ENCODE measurements around the gene IPO4. TPM values are rescaled to one million over a fixed set of nuclear protein-coding genes. Genes with fewer than 3 reads are reported as not detected.

IPO4 gene
- total and polyA plus RNA-seq, 2 of the 8 experiments (the other 6 are each of a cell fraction or from before 2014, with no cell fraction given): 55.5 to 108 TPM

GRCh38 chr14:24177891-24178290 lies 10.7 kb downstream of the IPO4 start:
- FAIRE-seq (no peak), DNase-seq (ENCODE audit: low read depth in 1 of 2, low spot score in 2 of 2) (no peak)
- no peaks in the 10 kb centered on the region for H3K9me3 ChIP-seq (ENCODE audit: insufficient read depth in 2 of 2, low read depth in 1 of 2, low read length in 1 of 2)
- no peak overlapping the region for H2AK5ac ChIP-seq (ENCODE audit: low read depth, low read length)
- H2BK5ac ChIP-seq (ENCODE audit: low read depth, low read length): no peak overlapping the region
- no peak overlapping the region for H3K18ac ChIP-seq (ENCODE audit: extremely low read depth, low read length)
- H4K91ac ChIP-seq (replicated peaks; ENCODE audit: insufficient read length, low read length): no peak overlapping the region
- no peak overlapping the region for H3K4ac ChIP-seq (replicated peaks; ENCODE audit: insufficient read length, low read depth, low read length)
- ChIA-PET POLR2A (ENCODE audit: partially characterized antibody) (interaction anchor here (0.6 to 10.7 kb wide), 15 partner anchors 9 to 575 kb away, joined by 3 to 158 read pairs (median 4); partner anchors contain the start of genes IPO4, IRF9 and PSME2), CTCF (ENCODE audit: partially characterized antibody) (interaction anchor here (0.9 to 1.1 kb wide), 2 partner anchors 16 to 125 kb away, joined by 3 to 4 read pairs; partner anchors contain the start of gene IRF9)
- H3K27me3 ChIP-seq (replicated peaks in 1 of 4; ENCODE audit: control insufficient read depth in 3 of 4, extremely low read depth in 1 of 4, insufficient read depth in 3 of 4, low read length in 3 of 4): no peaks in the 10 kb centered on the region
- H4K20me1 ChIP-seq (replicated peaks in 1 of 2; ENCODE audit: control insufficient read depth in 1 of 2, insufficient read depth in 2 of 2, low read length in 2 of 2): peaks cover 2 to 15% of the 10 kb centered on the region in 2 experiments
- 96% methylated on average over 11 of the region's 14 CpGs; no CpG with 5 or more reads in 1 of the 2 experiments for WGBS, 2 experiments (ENCODE audit: extremely low coverage in 1 of 2, insufficient coverage in 1 of 2, insufficient read length in 1 of 2, insufficient replicate concordance in 2 of 2, low coverage in 1 of 2, low lambda C conversion rate in 2 of 2, missing lambda C conversion rate in 1 of 2)
- H2BK120ac ChIP-seq (replicated peaks; ENCODE audit: low read depth, low read length): no peak overlapping the region
- H2AFZ ChIP-seq (ENCODE audit: low read length): no peak overlapping the region
- H4K8ac ChIP-seq (ENCODE audit: extremely low read depth, insufficient read depth, low read length): peak overlapping the region; percentile 39; the same call in 1 of the 2 replicates
- no peak overlapping the region for H2BK20ac ChIP-seq (ENCODE audit: low read length)
- H3K79me1 ChIP-seq (ENCODE audit: low read depth, low read length): 0 out of 2 replicates have a peak, but pooled peaks cover 2% of the 10 kb centered on the region
- H3K36me3 ChIP-seq (ENCODE audit: control insufficient read depth in 2 of 4, insufficient read depth in 4 of 4, low read length in 3 of 4): peaks cover 14 to 42% (median 37%) of the 10 kb centered on the region in 4 experiments
- no peak overlapping the region for H3K27ac ChIP-seq (ENCODE audit: low read depth, low read length)
- no peak overlapping the region for H3K23ac ChIP-seq (ENCODE audit: insufficient read length)
- no peak overlapping the region for H3K56ac ChIP-seq (replicated peaks; ENCODE audit: insufficient read length, low read depth, low read length)
- H3K14ac ChIP-seq (ENCODE audit: insufficient read length): no peak overlapping the region
- H3K79me2 ChIP-seq (ENCODE audit: control insufficient read depth in 1 of 2, insufficient read depth in 2 of 2, low read length in 2 of 2): no peaks in the 10 kb centered on the region
- TF ChIP-seq HDAC2 (IDR thresholded peaks at IDR 0.05; ENCODE audit: borderline replicate concordance in 1 of 2, low read depth in 2 of 2, low read length in 2 of 2) (no peak), SP2 (IDR thresholded peaks at IDR 0.05; ENCODE audit: low read length) (no peak), TBP (IDR thresholded peaks at IDR 0.05; ENCODE audit: low read depth, low read length) (no peak), CREB1 (IDR thresholded peaks at IDR 0.05) (no peak), TAF7 (optimal IDR thresholded peaks at IDR 0.05; ENCODE audit: borderline replicate concordance, low read depth, low read length) (no peak), E2F6 (IDR thresholded peaks at IDR 0.05) (no peak), EZH2 (IDR thresholded peaks at IDR 0.05; ENCODE audit: low read depth, low read length, severe bottlenecking) (no peak), MAFK (IDR thresholded peaks at IDR 0.05; ENCODE audit: low read depth, low read length) (no peak), HDAC6 (IDR thresholded peaks at IDR 0.05; ENCODE audit: low read depth, low read length) (no peak)
- no peaks in the 10 kb centered on the region for H3K23me2 ChIP-seq (ENCODE audit: low read depth, low read length)
- H3K4me3 ChIP-seq (ENCODE audit: extremely low read depth in 1 of 4, insufficient read depth in 2 of 4, low read depth in 3 of 4, low read length in 4 of 4): no peak overlapping the region
- peaks cover 0 to 2% (median 1%) of the 10 kb centered on the region in 4 experiments; a peak in 4 of 7 replicates for H3K4me1 ChIP-seq (replicated peaks in 1 of 4; ENCODE audit: control insufficient read depth in 3 of 4, insufficient read depth in 4 of 4, low read length in 3 of 4)
- no peak overlapping the region for H4K5ac ChIP-seq (ENCODE audit: insufficient read length, low read depth, low read length)
- H2BK12ac ChIP-seq (ENCODE audit: low read depth, low read length): no peak overlapping the region
- H2BK15ac ChIP-seq (ENCODE audit: low read length): no peak overlapping the region
- H3K4me2 ChIP-seq (ENCODE audit: insufficient read depth in 1 of 2, low read depth in 2 of 2, low read length in 2 of 2): no peak overlapping the region
- no peak overlapping the region for H3K9ac ChIP-seq (replicated peaks in 1 of 4; ENCODE audit: extremely low read depth in 1 of 4, low read depth in 3 of 4, low read length in 3 of 4)

All from H1 (cell line).